NCI-H82 treated with DMSO at 0.1 percent for 48 hours (cell line): ENCODE data around the gene PIGP.
"Not testable (repeated sequence)": the region's sequence is repeated elsewhere in the genome, so short reads cannot be mapped to it uniquely, and the experiment has no call there.

ENCODE experiments used
- DNase-seq: peaks from one replicate; lab custom pipeline; 2025; ENCODE audit not compliant: unreplicated experiment; lab: John Stamatoyannopoulos, UW

PIGP gene

DNA sequence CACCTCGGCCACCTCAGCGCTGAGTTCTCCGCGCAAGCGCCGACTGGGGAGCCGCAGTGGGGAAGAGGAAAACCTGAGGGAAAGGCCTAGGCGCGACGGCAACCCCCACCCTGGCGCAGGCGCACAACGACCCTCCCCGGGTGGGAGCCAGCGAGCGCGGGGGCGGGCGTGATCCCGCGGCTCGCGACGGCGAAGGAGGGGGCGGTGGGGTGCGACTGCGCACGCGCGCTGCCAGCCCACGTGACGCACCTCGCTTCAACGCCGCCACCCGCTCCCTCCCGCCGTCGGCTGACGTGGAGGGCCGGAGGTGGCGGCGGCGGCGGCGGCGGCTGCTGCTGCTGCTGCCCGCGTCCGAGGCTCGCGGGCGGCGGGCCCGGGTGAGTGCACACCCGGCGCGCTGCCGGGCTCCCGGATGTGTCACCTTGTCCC lies at the start of gene PIGP, which contains the start of gene TTC3:
TSS of gene PIGP (minus strand) at position 84 of the 429 bp plus-strand sequence. CDS start 556 bp downstream, outside the sequence.
TSS of gene TTC3 (plus strand) at position 267 of the 429 bp plus-strand sequence. CDS start 14,004 bp downstream, outside the sequence.
- peak; percentile 79 for DNase-seq

GRCh38 chr21:37119421-37120218 lies 46.7 kb upstream of the PIGP start:
- DNase-seq, result no peak

DNA sequence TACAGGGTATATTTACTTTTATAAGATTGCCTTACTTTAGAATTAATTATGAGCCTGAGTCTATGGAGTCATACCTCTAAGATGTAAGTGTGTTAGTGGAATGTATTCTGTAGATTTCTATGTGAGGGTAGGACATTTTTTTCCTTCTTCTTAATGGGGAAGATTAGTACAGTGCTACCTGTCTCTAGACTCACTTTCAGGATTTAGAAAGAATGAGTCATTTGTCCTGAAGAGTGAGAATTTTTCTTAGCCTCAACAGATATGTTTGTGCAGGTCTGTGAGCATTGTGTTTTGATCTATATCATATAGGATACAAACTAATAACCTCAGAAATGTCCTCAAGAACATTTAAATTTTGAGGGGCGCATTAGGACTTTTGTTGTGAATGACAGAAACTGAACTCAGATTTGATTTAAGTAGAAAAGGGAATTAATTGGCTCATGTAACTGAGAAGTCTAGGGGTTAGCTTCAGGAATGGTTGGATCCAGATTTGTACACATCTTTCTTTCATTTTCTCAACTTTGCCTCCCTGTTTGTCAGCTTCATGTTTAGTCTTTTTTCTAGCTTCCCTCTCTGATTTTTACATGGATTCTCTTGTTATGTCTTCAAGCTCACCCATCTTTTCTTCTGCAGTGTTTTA lies 45.4 kb upstream of the PIGP start:
- DNase-seq, result no peak

- DNase-seq, result no peak
These were observed 44.3 kb upstream of the PIGP start for GRCh38 chr21:37117204-37117603.

DNA sequence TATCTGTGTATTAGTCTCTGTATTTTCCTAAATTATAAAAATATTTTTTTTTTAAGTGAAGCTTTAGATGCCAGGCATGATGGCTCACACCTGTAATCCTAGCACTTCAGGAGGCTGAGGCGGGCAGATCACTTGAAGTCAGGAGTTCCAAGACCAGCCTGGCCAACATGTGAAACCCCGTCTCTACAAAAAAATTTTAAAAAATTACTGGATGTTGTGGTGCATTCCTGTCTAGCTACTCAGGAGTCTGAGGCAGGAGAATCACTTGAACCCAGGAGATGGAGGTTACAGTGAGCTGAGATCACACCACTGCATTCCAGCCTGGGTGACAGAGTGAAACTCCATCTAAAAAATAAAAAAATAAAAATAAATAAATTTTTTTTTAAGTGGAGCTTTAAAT lies 43.6 kb upstream of the PIGP start:
- DNase-seq, result not testable (repeated sequence)

DNA sequence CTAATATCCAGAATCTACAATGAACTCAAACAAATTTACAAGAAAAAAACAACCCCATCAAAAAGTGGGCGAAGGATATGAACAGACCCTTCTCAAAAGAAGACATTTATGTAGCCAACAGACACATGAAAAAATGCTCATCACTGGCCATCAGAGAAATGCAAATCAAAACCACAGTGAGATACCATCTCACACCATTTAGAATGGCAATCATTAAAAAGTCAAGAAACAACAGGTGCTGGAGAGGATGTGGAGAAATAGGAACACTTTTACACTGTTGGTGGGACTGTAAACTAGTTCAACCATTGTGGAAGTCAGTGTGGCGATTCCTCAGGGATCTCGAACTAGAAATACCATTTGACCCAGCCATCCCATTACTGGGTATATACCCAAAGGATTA lies 41.4 kb upstream of the PIGP start:
- not testable (repeated sequence) for DNase-seq

- DNase-seq, result not testable (repeated sequence)
These were observed 38.2 kb upstream of the PIGP start for GRCh38 chr21:37111029-37111428.

- DNase-seq, result no peak
These were observed 34.1 kb upstream of the PIGP start for GRCh38 chr21:37106998-37107397.

DNA sequence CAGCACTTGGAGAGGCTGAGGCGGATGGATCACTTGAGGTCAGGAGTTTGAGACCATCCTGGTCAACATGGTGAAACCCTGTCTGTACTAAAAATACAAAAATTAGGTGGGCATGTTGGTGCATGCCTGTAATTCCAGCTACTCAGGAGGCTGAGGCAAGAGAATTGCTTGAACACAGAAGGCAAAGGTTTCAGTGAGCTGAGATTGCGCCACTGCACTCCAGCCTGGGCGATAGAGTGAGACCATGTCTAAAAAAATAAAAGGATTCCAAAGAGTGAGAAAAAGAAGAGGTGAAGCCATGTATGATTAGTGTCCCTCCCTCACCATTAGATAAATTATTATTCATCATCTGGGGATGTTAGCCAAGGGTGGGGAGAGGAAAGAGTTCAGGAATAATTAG lies 29.9 kb upstream of the PIGP start:
- DNase-seq, result not testable (repeated sequence)

DNA sequence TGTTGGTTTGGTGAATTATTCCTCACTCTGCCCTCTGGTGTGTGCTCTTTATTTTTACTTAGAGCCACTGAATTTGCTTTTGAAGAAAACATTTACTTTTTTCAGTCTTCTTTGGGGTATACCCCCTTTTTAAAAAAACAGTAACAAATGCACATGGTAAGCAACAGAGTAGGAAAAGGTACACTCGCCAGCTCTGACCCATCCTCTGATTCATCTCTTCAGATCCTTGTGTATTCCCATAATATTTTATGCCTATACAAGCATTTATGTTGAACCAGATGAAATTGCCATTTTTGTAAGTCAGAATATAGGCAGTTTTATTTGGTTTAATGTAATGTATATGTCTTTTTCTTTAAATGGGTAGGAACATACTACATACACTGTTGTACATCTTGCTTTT lies 28.5 kb upstream of the PIGP start:
- no peak for DNase-seq

- DNase-seq, result no peak
These were observed 27.4 kb upstream of the PIGP start for GRCh38 chr21:37100316-37100715.

DNA sequence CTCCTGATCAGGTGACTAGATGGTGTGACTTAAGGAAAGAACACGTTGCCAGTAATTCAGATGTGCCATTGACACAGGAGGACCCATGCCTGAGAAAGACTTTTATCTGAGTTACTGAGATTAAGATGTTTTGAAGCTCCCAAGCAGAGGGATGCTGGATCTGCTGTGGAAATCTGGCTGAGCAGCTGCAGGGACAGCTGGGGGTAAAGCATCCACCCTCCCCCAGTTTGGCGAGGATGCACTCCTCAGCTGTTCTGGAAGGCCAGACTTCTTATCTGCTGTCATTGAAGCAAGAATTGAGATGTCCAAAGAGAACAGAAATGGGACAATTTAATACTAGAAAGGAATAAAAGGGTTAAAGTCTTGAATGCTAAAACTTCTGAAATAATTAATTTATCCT lies 25.9 kb upstream of the PIGP start:
- no peak for DNase-seq

- DNase-seq, result no peak
These were observed 22.9 kb upstream of the PIGP start for GRCh38 chr21:37095821-37096220.

- no peak for DNase-seq
These were observed 21.1 kb upstream of the PIGP start for GRCh38 chr21:37093977-37094376.

- DNase-seq, result no peak
These were observed 15.4 kb upstream of the PIGP start for GRCh38 chr21:37088186-37088735.

DNA sequence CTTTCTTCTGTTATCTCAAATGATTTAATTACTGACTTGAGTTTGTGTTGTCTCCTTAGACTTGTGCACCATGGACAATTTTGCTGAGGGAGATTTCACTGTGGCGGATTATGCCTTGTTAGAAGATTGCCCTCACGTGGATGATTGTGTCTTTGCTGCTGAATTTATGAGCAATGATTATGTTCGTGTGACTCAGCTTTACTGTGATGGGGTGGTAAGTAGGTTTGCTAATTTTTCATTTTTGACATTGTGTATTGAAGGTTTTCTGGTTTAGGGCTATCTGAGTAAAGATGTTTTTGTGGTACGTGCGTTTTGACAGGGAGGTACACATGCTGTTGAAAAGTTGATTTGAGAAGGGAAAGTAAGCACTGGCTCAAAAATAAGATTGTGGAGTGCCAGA lies 14.3 kb upstream of the PIGP start:
- no peak for DNase-seq

GRCh38 chr21:37085726-37086125 lies 12.9 kb upstream of the PIGP start:
- DNase-seq, result no peak

GRCh38 chr21:37082856-37083528 lies 10.1 kb upstream of the PIGP start:
- DNase-seq, result no peak

DNA sequence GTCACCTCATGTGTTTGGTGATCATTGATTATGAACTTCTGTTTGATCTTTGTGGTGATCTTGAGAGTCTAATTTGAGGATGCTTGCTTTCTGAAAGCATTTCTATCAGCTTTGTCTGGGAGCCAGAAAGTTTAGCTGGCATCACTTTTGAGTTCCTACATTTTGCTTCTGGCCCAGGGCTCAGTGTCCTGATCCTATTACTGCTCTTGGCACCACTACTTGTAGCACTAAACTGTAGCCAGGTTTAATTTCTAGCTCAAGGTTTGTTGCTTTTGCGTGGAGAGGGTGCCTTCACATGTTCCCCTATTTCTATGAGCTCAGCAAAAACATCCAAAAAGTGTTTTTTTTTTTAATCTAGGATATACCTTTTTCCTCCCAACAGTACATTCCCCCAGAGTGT lies 9.5 kb upstream of the PIGP start:
- no peak for DNase-seq

- no peak for DNase-seq
These were observed 6.4 kb upstream of the PIGP start for GRCh38 chr21:37079211-37079824.

DNA sequence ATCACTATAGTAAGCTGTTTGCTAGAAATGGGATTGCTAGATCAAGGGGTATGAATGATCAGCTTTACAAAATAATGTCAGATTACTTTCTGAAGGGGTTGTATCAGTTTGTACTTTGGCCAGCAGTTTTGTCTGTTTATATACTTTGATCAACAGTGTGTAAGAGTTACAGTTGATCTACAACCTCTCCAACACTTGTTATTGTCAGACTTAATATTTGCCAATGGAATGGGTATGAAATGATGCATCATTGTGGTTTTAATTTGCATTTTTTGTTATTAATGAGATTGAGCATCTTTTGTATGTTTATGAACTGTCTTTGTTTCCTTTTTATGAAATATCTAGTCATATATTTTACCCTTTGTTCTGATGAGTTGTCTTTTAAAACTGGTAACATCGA lies 4.5 kb upstream of the PIGP start:
- no peak for DNase-seq
